ENCODE data around the gene ANKRD13B. TPM values are rescaled to one million over a fixed set of nuclear protein-coding genes. Genes with fewer than 3 reads are reported as not detected.

The ANKRD13B gene
- polyA plus RNA-seq, 3 donors, result 3.6 to 7.9 (median 6.6) TPM

- H3K27ac ChIP-seq (ENCODE audit: low read depth, low read length), result no peak overlapping the region
- 0% methylated on average over 56 to 63 of the region's 63 CpGs for WGBS, 3 donors
These were observed 25.2 kb upstream of the ANKRD13B start for GRCh38 chr17:29567554-29568330.

DNA sequence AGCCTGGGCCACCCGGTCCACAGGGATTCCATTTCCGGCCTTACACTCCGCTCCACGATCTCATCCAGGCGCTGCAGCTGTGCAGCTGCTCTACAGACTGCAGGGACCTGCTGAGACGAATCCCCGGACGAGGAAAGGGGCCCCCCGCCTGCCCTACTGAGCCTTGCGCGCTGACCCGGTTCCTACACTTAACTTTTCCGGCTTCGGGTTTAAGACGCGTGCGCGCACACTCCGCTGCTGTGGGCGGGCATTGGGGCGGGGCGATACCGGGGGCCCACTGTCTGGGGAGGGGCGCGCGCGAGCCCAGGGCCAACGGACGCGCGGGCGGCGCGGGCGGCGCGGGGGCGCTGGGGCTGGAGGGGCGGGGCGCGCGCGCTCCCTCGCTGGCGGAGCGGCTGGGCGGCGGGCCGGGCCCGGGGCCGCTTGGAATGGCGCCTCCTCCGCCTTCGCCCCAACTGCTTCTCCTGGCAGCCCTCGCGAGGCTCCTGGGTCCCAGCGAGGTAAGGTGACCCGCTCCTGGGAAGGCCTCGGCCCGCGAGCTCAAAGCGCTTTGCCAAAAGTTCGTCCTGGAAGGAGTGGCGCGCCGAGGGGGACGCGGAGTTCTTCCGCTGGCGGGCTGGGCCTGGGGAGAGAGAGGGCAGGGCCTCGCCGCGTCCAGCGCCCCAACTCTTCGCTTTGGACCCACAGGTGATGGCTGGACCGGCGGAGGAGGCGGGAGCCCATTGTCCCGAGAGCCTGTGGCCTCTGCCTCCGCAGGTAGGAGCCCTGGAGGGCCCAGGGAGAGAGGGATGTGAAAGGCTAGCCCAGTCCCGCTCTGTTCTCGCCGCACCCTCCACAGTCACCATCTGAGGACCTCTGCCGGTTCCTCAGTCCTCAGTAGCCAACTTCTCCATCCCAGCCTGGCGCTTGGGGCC lies 24.3 kb upstream of the ANKRD13B start, which contains the start of gene TP53I13:
TP53I13 (plus strand) TSS at position 371 of the 914 bp plus-strand sequence; CDS start at position 429, 58 bp downstream.
- no peak within 1 kb of the TSS for H3K27ac ChIP-seq (ENCODE audit: low read depth, low read length)
- WGBS, 3 donors, result 1 to 2% (median 2%) methylated on average over 65 to 84 of the region's 85 CpGs

GRCh38 chr17:29569245-29569950 lies 23.5 kb upstream of the ANKRD13B start:
- H3K27ac ChIP-seq (ENCODE audit: low read depth, low read length), result no peak overlapping the region
- 60 to 67% (median 63%) methylated on average over 14 of the region's 14 CpGs for WGBS, 3 donors

GRCh38 chr17:29570521-29570920 lies 22.4 kb upstream of the ANKRD13B start:
- no peak overlapping the region for H3K27ac ChIP-seq (ENCODE audit: low read depth, low read length)
- 72 to 78% (median 77%) methylated on average over 7 of the region's 7 CpGs for WGBS, 3 donors

GRCh38 chr17:29571486-29571882 lies 21.4 kb upstream of the ANKRD13B start:
- no peak overlapping the region for H3K27ac ChIP-seq (ENCODE audit: low read depth, low read length)
- 82 to 91% (median 88%) methylated on average over 6 of the region's 6 CpGs for WGBS, 3 donors

- H3K27ac ChIP-seq (ENCODE audit: low read depth, low read length), result no peak overlapping the region
- 48 to 52% (median 50%) methylated on average over 25 to 30 of the region's 30 CpGs for WGBS, 3 donors
These were observed 20.9 kb upstream of the ANKRD13B start for GRCh38 chr17:29571883-29572681.

DNA sequence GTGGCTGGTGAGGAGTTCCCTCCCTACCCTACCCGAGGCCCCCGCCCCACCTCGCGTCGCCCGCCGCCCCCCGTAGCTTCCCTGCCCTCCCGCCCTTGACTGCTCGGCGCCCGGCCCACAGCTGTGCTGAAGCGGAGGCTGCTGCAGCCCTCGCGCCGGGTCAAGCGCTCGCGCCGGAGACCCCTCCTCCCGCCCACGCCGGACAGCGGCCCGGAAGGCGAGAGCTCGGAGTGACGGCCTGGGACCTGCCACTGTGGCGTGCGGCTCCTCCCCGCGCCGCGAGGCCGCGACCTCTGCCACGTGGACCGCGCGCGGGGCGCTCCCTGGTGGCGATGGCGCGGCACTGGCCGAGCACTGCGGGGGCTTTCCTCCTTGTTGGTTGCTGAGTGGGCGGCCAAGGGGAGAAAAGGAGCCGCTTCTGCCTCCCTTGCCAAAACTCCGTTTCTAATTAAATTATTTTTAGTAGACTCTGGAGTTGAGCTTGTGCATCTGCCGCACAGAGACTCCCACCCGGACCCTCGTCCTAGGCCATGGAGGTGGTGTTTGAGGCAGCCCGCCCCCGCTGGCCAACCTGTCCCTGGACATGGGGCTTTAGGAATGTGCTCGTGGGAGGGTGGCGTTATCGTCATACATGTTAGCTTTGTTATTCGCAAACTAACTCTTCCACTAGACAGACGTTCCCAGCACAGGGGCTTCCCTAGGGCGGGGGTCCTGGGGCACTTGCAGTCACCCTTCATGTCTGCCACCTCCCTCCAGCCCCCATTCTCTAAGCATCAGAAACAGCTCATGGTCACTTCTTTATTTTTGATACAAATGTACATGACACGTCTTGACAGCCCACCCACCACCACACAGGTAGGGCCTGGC lies 20.0 kb upstream of the ANKRD13B start:
- no peak overlapping the region for H3K27ac ChIP-seq (ENCODE audit: low read depth, low read length)
- WGBS, 3 donors, result 19 to 35% (median 24%) methylated on average over 36 to 62 of the region's 62 CpGs

DNA sequence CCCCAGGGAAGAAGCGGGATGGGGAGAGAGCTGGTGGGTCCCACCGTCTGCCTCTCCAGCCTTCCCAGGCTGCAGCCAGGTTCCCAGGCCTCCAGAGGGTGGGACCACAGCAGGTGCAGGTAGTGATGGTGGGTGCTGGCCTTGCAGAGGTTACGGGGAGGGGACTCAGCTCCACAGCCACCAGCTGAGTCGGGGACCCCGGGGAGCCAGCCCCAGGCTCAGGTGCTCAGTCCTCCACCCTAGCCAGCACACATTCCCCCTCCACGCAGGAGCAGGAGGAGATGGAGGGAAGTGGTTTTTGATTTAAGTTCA lies 19.4 kb upstream of the ANKRD13B start:
- no peak overlapping the region for H3K27ac ChIP-seq (ENCODE audit: low read depth, low read length)
- WGBS, 3 donors, result 69 to 86% (median 83%) methylated on average over 6 of the region's 6 CpGs

GRCh38 chr17:29573871-29574731 lies 18.8 kb upstream of the ANKRD13B start:
- 85 to 92% (median 88%) methylated on average over 13 to 14 of the region's 14 CpGs for WGBS, 3 donors

GRCh38 chr17:29574732-29575510 lies 18.0 kb upstream of the ANKRD13B start:
- 40 to 87% (median 84%) methylated on average over 17 of the region's 17 CpGs for WGBS, 3 donors
- H3K27ac ChIP-seq (ENCODE audit: low read depth, low read length), result no peak overlapping the region

More at GRCh38 chr17:29573871-29574731, 18.8 kb upstream of the ANKRD13B start:
- H3K27ac ChIP-seq (ENCODE audit: low read depth, low read length), result no peak overlapping the region

DNA sequence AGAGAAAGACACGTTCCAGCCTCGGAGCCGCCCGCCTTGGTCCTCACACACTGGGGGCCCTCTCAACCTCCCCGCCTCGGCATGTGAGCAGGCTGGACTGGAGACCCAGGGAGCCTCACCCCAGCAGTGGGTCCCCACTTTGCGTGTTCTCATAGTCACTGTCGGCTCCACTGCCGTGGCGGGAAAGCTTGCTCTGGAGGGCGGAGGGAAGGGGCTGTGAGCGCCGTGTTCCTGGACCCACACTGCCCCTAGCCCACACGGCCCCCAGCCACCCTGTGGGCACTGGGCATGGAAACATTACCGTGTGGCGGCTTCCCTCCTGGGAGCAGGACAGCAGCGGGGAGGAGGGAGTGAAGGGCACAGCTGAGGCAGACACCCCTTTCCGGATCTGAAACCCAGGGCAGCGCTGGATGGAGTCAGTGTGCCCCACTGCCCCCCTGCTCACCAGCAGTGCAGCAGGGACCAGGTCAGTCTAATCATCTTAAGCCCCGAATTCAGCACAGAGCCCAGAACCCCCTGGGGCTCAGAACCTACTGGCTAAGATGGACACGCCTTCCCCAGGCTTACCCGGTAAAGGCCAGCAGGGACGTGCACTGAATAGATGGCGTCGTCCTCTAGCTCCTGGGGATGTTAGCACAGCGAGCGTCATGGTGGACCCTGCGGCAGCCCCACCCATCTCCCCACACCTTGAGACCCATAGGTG lies 17.3 kb upstream of the ANKRD13B start:
- no peak overlapping the region for H3K27ac ChIP-seq (ENCODE audit: low read depth, low read length)
- 87 to 88% (median 87%) methylated on average over 28 of the region's 28 CpGs for WGBS, 3 donors

- 95% methylated on average over 37 of the region's 37 CpGs for WGBS, 3 donors
- H3K27ac ChIP-seq (ENCODE audit: low read depth, low read length), result no peak overlapping the region
These were observed 16.5 kb upstream of the ANKRD13B start for GRCh38 chr17:29576214-29577000.

DNA sequence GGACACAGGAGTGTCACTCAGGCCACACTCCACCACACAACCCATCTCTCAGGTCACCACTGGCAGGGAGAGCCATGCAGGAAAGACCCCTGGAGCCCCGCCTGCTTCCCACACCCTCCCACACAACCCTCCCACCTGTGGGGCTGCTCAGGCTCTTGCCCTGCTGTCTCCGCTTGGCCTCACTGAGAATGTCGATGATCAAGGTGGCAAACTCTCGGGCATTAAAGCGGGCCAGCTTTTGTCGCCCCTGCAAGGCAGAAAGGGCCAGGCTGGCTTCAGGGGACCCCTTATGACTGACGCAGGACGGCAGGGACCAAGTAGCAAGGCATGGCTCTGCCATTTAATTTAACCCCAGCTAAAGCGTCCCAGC lies 15.9 kb upstream of the ANKRD13B start:
- 93 to 95% (median 94%) methylated on average over 9 of the region's 9 CpGs for WGBS, 3 donors
- H3K27ac ChIP-seq (ENCODE audit: low read depth, low read length), result no peak overlapping the region

DNA sequence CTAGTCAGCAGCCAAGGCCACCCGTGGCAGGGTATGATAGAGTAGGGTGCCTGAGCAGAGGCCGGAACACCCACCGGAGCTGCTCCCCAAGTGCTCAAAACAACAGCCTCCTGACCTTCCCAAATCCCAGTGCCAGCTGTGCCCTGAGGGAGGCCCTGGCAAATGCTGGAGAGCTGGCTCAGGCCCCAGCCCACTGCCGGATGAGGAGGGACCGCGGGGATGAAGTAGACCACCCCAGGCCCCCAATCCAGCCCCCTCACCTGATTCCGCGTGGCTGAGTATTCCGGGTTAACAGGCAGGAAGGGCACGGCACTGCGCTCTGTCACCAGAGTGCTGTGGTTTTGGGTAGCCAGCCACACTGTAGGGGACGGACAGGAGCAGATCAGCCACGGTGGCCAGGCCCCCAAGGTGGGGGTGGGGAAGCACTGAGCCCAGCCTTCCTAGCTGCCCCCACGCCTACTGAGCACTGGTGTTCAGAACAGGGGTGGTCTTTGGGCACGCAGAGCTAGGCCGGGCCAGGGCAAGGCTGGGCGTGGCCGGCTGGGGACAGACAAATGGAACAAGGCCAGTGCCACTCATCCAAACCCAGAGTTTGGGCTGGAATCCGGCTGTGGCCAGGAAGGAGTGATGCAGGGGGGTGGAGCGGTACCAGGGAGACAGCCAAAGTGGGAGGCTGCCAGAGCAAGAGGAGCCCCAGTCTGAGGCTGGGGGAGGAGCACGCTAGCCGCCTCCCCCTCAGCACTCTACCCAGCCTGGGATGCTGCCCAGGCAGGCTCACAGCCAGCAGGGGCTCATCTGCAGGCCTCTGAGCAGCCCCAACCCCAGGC lies 15.3 kb upstream of the ANKRD13B start:
- H3K27ac ChIP-seq (ENCODE audit: low read depth, low read length), result no peak overlapping the region
- WGBS, 3 donors, result 72 to 89% (median 76%) methylated on average over 22 of the region's 22 CpGs

Data from adipose tissue (tissue), 3 donors.